OCI-LY1 (cell line): ENCODE data around the gene OR51I1.

ENCODE experiments used
- CTCF ChIP-seq: fragments of 200-600 bp; sonication (generic), shearing (Covaris generic); IDR thresholded peaks from 2 replicates; pipeline ENCODE4 v1.5.1; 2017; ENCODE audit warnings: mild to moderate bottlenecking, antibody characterized with exemption, low read length, moderate library complexity, mixed read lengths
- EZH2 ChIP-seq: fragments of 200-600 bp; sonication (generic), shearing (Covaris generic); IDR thresholded peaks from 2 replicates; pipeline ENCODE4 v1.8.0; 2017; ENCODE audit warnings: borderline replicate concordance, mixed run types, mild to moderate bottlenecking, antibody characterized with exemption, low read length, moderate library complexity, mixed read lengths

DNA sequence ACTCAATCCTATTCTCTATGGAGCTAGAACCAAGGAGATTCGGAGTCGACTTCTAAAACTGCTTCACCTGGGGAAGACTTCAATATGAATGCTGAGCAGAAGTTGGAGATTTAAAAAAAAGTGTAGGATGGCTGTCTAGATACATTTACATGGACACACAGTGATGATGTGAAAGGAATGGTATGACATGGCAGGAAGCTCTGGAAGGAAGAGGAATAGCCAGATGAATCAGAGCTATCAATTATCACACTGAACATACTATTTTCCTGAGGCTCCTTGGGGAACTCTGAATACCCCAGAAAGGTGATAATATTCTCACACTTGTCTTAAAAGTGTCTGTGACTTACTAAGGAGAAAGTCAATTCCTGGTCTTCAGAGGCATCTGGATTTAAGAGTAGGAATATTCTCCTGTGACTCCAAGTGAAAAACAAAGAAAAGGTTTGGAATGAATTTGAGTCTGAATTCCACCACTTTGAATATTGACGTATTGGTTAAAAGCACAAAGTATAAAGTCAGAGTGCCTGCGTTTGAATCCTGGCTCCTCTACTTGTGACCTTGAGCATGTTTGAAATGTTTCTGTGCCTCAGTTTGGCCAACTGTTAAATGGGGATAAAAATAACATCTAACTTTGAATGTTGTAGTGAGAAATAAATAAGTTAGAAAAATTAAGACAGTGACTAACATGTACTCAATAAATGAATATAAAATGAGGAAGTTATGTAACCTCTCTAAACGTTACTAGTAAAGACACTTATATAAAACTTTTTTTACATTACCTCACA lies 48.5 kb upstream of the OR51I1 start:
- TF ChIP-seq CTCF (no peak), EZH2 (no peak)
